Nephron (organoid): ENCODE data around the gene PTGER3.

Experiments used
- H3K27ac Mint-ChIP-seq, 3 experiments: 2 replicates each; pipeline ENCODE4 v1.8.0; 2020; ENCODE audit warnings: mixed read lengths in 3 of 3, mild to moderate bottlenecking in 2 of 3, moderate library complexity in 1 of 3
- H3K27me3 Mint-ChIP-seq: 2 replicates; pipeline ENCODE4 v1.8.0; 2021; ENCODE audit warnings: low read depth, mild to moderate bottlenecking, moderate library complexity, mixed read lengths
- H3K36me3 Mint-ChIP-seq: 2 replicates; pipeline ENCODE4 v1.8.0; 2020; ENCODE audit warnings: low read depth, mixed read lengths
- H3K4me1 Mint-ChIP-seq: 2 replicates; pipeline ENCODE4 v1.8.0; 2020; ENCODE audit warnings: mixed read lengths
- H3K4me3 Mint-ChIP-seq, 3 experiments: 2 replicates each; pipeline ENCODE4 v1.8.0; 2020; ENCODE audit warnings: mild to moderate bottlenecking in 3 of 3, mixed read lengths in 3 of 3, moderate library complexity in 2 of 3
- H3K9me3 Mint-ChIP-seq: 2 replicates; pipeline ENCODE4 v1.8.0; 2020; ENCODE audit warnings: mixed read lengths
- TF ChIP-seq, protein P1 (sequence below), 3 experiments: fragments of 200-600 bp; sonication (generic); IDR thresholded peaks; one replicate each; pipeline ENCODE4 v1.5.0; 2021; ENCODE audit warnings: antibody characterized with exemption in 3 of 3; ENCODE audit not compliant: unreplicated experiment in 3 of 3

PTGER3 gene

DNA sequence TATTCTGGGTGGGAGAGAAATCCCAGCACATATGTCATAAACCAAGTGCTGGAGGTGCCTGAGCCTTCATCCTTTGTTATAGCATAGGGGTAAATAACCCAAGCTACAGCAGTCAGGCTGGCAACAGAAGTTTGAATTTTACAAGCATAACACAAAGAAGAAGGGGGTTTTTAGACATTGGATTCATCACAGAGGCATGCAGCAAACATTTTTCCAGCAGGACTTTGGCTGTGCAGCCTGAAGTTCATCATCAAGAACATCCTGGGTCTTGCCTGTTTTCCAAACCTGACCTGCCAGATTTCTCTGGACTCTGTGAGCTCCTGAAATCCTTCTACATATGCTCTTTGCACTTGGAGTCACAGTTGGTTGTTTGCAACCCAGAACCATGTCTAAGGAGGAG, 16.2 kb downstream of the PTGER3 start:
- Mint-ChIP-seq H3K4me3 (no peak overlapping the region), H3K27ac (no peak overlapping the region), H3K27me3 (peaks cover 3% of the 10 kb centered on the region), H3K36me3 (no peaks in the 10 kb centered on the region), H3K9me3 (no peaks in the 10 kb centered on the region), H3K4me1 (no peaks in the 10 kb centered on the region)
- TF ChIP-seq, protein P1, sequence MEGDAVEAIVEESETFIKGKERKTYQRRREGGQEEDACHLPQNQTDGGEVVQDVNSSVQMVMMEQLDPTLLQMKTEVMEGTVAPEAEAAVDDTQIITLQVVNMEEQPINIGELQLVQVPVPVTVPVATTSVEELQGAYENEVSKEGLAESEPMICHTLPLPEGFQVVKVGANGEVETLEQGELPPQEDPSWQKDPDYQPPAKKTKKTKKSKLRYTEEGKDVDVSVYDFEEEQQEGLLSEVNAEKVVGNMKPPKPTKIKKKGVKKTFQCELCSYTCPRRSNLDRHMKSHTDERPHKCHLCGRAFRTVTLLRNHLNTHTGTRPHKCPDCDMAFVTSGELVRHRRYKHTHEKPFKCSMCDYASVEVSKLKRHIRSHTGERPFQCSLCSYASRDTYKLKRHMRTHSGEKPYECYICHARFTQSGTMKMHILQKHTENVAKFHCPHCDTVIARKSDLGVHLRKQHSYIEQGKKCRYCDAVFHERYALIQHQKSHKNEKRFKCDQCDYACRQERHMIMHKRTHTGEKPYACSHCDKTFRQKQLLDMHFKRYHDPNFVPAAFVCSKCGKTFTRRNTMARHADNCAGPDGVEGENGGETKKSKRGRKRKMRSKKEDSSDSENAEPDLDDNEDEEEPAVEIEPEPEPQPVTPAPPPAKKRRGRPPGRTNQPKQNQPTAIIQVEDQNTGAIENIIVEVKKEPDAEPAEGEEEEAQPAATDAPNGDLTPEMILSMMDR (IDR thresholded peaks at IDR 0.05; ENCODE audit: unreplicated experiment in 3 of 3), result no peak

DNA sequence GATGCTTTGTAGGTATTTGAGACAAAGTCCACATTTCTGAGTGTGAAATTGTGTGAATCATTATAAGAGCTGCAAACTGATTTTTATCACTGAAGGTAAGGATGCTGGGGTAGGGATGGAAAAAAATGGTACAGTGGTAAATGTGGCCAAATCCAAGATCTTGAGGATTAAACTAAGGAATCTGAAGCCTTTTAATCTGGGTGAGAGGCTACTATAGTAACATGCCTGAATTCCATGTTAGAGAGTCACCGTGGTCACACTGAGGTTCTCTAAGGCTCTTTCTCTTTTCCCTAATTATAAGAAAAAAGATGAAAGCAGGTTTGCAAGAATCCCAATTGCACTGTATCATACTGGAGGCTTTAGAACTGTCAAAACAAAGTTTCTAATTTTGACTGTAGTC, 17.6 kb downstream of the PTGER3 start:
- no peak overlapping the region for H3K4me3 Mint-ChIP-seq
- no peaks in the 10 kb centered on the region for H3K9me3 Mint-ChIP-seq
- TF ChIP-seq, protein P1 (IDR thresholded peaks at IDR 0.05; ENCODE audit: unreplicated experiment in 3 of 3), result no peak
- H3K4me1 Mint-ChIP-seq, result no peaks in the 10 kb centered on the region
- H3K27me3 Mint-ChIP-seq, result peaks cover 3% of the 10 kb centered on the region
- no peak overlapping the region for H3K27ac Mint-ChIP-seq
- H3K36me3 Mint-ChIP-seq, result no peaks in the 10 kb centered on the region

DNA sequence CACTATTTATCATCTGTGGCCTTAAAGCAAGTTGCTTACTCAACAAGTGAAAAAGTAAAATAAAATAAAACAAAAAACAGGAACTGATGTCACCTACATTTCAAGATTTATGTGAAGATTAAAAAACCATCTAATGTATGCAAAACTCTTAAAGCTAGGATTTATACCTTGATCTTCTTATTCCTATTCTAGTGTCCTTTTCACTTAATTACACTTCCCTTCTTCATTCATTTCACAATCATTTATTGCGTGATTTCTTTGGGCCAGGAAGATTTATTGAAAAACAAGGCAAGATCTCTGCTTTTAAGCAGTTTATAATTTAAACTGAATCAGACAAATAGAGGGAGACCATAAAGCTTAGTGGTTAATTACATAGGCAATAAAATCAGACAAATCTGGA, 18.6 kb downstream of the PTGER3 start:
- TF ChIP-seq, protein P1 (IDR thresholded peaks at IDR 0.05; ENCODE audit: unreplicated experiment in 3 of 3), result no peak
- no peak overlapping the region for H3K4me3 Mint-ChIP-seq
- H3K4me1 Mint-ChIP-seq, result no peaks in the 10 kb centered on the region
- H3K27ac Mint-ChIP-seq, result no peak overlapping the region
- H3K9me3 Mint-ChIP-seq, result no peaks in the 10 kb centered on the region
- H3K27me3 Mint-ChIP-seq, result peaks cover 3% of the 10 kb centered on the region
- H3K36me3 Mint-ChIP-seq, result no peaks in the 10 kb centered on the region

DNA sequence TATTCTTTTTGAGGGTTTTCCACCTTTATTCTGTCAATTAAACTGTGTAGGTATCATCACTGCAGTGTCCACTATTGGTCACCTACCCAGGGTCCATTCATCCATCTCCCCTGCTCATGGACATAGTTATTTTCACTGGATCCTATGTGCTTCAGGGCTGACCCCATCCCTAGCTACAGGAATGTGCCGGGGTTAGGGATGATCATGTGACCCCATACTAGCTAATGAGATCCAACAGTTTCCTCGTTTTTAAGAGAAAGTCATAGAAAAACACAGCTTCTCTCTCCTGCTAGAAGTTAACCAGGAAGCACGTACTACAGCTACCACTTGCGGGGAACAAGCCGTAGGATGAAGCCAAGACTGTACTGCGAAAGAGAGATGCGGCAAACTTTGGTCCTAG, 19.6 kb downstream of the PTGER3 start:
- TF ChIP-seq, protein P1 (IDR thresholded peaks at IDR 0.05; ENCODE audit: unreplicated experiment in 3 of 3), result no peak
- Mint-ChIP-seq H3K27ac (no peak overlapping the region), H3K9me3 (no peaks in the 10 kb centered on the region), H3K27me3 (no peaks in the 10 kb centered on the region), H3K4me3 (no peak overlapping the region), H3K36me3 (no peaks in the 10 kb centered on the region), H3K4me1 (no peaks in the 10 kb centered on the region)

DNA sequence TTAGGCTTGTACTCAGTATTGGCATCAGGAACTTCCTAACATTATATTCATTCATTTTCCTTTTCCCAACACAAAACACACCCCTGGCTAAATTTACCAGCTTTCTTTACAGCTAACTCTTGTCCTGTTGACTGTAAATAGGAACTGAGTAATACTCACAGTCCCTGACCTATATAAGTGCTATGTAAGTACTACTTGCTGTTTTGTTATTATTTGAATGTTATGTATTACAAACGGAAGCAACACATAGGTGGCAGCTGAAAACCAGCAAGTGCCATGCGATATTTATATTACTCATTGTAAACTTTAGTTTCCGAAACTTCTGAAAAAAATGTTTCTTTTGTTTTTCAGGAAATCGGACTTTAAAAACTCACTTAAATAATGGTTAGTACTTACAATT, 21.5 kb downstream of the PTGER3 start:
- H3K27me3 Mint-ChIP-seq, result no peaks in the 10 kb centered on the region

DNA sequence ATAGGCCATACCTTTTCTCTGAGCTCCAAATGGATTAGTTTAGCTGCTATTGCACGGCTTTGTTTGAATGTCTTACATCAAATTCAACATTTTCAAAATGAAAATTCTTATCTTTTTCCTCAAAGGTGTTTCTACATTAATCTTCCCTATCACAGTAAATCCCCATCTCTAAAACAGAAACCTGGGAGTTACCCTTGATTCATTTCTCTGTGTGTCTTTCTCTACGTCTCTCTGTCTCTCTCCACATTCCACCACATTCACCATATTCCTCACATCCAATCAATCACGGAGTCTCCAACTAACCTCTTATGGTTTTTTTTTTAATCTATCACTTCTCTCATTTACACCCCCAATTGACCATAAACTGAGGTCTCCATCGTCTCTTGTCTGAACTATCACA, 24.1 kb downstream of the PTGER3 start:
- no peak overlapping the region for H3K4me3 Mint-ChIP-seq
- H3K4me1 Mint-ChIP-seq, result peaks cover 5% of the 10 kb centered on the region
- peaks cover 4% of the 10 kb centered on the region for H3K27me3 Mint-ChIP-seq
- H3K9me3 Mint-ChIP-seq, result no peaks in the 10 kb centered on the region
- H3K36me3 Mint-ChIP-seq, result no peaks in the 10 kb centered on the region
- TF ChIP-seq, protein P1 (IDR thresholded peaks at IDR 0.05; ENCODE audit: unreplicated experiment in 3 of 3), result no peak
- H3K27ac Mint-ChIP-seq, result no peak overlapping the region

More for the DNA sequence above, 21.5 kb downstream of the PTGER3 start:
- Mint-ChIP-seq H3K4me1 (no peaks in the 10 kb centered on the region), H3K36me3 (no peaks in the 10 kb centered on the region), H3K9me3 (no peaks in the 10 kb centered on the region), H3K27ac (no peak overlapping the region), H3K4me3 (no peak overlapping the region)
- TF ChIP-seq, protein P1 (IDR thresholded peaks at IDR 0.05; ENCODE audit: unreplicated experiment in 3 of 3), result no peak
